Mesodermal cell (in vitro differentiated cells): ENCODE data around the gene KIF25.

Experiments
- H3K27ac ChIP-seq: 2 replicates; pipeline ENCODE4 v1.7.0; 2013; ENCODE audit warnings: mild to moderate bottlenecking, low read depth, low read length, moderate library complexity; ENCODE audit not compliant: severe bottlenecking
- H3K36me3 ChIP-seq: 2 replicates; pipeline ENCODE4 v1.7.1; 2013; ENCODE audit warnings: mild to moderate bottlenecking, low read length, moderate library complexity; ENCODE audit not compliant: control insufficient read depth, insufficient read depth
- H3K4me1 ChIP-seq: one replicate; pipeline ENCODE4 v1.7.1; 2013; ENCODE audit warnings: mild to moderate bottlenecking, low read length; ENCODE audit not compliant: insufficient read depth, control insufficient read depth, poor library complexity, severe bottlenecking
- H3K4me3 ChIP-seq: 2 replicates; pipeline ENCODE4 v1.7.0; 2013; ENCODE audit warnings: low read length, control low read depth, mild to moderate bottlenecking; ENCODE audit not compliant: insufficient read depth, poor library complexity, severe bottlenecking; ENCODE audit errors: extremely low read depth
- H3K9me3 ChIP-seq: 2 replicates; pipeline ENCODE4 v1.7.1; 2013; ENCODE audit warnings: mild to moderate bottlenecking, low read length, moderate library complexity; ENCODE audit not compliant: control insufficient read depth
- WGBS, 2 experiments: methylation state at CpG; one replicate each; pipeline ENCODE4 v1.1.5; 2013; ENCODE audit warnings: missing lambda C conversion rate in 2 of 2; ENCODE audit not compliant: insufficient coverage in 2 of 2; 5-methylcytosine and 5-hydroxymethylcytosine counted together

The KIF25 gene

GRCh38 chr6:167985911-167986595 is 11.4 kb upstream of the KIF25 start:
- peaks cover 5% of the 10 kb centered on the region for H3K9me3 ChIP-seq
- no peaks in the 10 kb centered on the region for H3K36me3 ChIP-seq
- no peak overlapping the region for H3K4me3 ChIP-seq
- H3K27ac ChIP-seq: no peak overlapping the region
- WGBS, 2 experiments: 91 to 93% methylated on average over 37 to 38 of the region's 39 CpGs
- H3K4me1 ChIP-seq: no peaks in the 10 kb centered on the region

GRCh38 chr6:167987396-167988153 is 9.9 kb upstream of the KIF25 start:
- 95 to 96% methylated on average over 33 to 35 of the region's 35 CpGs for WGBS, 2 experiments
- H3K4me3 ChIP-seq: no peak overlapping the region
- peaks cover 5% of the 10 kb centered on the region for H3K9me3 ChIP-seq
- H3K27ac ChIP-seq: no peak overlapping the region
- no peaks in the 10 kb centered on the region for H3K4me1 ChIP-seq
- H3K36me3 ChIP-seq: no peaks in the 10 kb centered on the region

- Histone ChIP-seq H3K27ac (no peak overlapping the region), H3K4me3 (no peak overlapping the region), H3K9me3 (peaks cover 5% of the 10 kb centered on the region), H3K36me3 (no peaks in the 10 kb centered on the region), H3K4me1 (no peaks in the 10 kb centered on the region)
- WGBS, 2 experiments: 93 to 95% methylated on average over 2 to 4 of the region's 5 CpGs
Measured at GRCh38 chr6:167988154-167988495, 9.3 kb upstream of the KIF25 start.

- Histone ChIP-seq H3K27ac (no peak overlapping the region), H3K9me3 (peaks cover 4% of the 10 kb centered on the region), H3K36me3 (no peaks in the 10 kb centered on the region), H3K4me3 (no peak overlapping the region), H3K4me1 (no peaks in the 10 kb centered on the region)
- WGBS, 2 experiments: 94 to 95% methylated on average over 35 of the region's 36 CpGs
Measured at GRCh38 chr6:167988945-167989841, 8.3 kb upstream of the KIF25 start.

- no peak overlapping the region for H3K27ac ChIP-seq
- no peaks in the 10 kb centered on the region for H3K9me3 ChIP-seq
- H3K36me3 ChIP-seq: no peaks in the 10 kb centered on the region
- WGBS, 2 experiments: 94 to 97% methylated on average over 68 to 72 of the region's 75 CpGs
- no peak overlapping the region for H3K4me3 ChIP-seq
- no peaks in the 10 kb centered on the region for H3K4me1 ChIP-seq
Measured at GRCh38 chr6:167990016-167990945, 7.2 kb upstream of the KIF25 start.

GRCh38 chr6:167993169-167993568 is 4.3 kb upstream of the KIF25 start:
- Histone ChIP-seq H3K27ac (no peak overlapping the region), H3K4me1 (no peaks in the 10 kb centered on the region), H3K4me3 (no peak overlapping the region), H3K36me3 (no peaks in the 10 kb centered on the region), H3K9me3 (no peaks in the 10 kb centered on the region)
- 94 to 98% methylated on average over 8 to 11 of the region's 16 CpGs for WGBS, 2 experiments

GRCh38 chr6:167993831-167994230 is 3.6 kb upstream of the KIF25 start:
- Histone ChIP-seq H3K4me1 (no peaks in the 10 kb centered on the region), H3K36me3 (no peaks in the 10 kb centered on the region), H3K9me3 (no peaks in the 10 kb centered on the region), H3K4me3 (no peak overlapping the region), H3K27ac (no peak overlapping the region)
- WGBS, 2 experiments: 92 to 95% methylated on average over 4 to 10 of the region's 11 CpGs

- Histone ChIP-seq H3K4me1 (no peaks in the 10 kb centered on the region), H3K9me3 (no peaks in the 10 kb centered on the region), H3K4me3 (no peak overlapping the region), H3K36me3 (no peaks in the 10 kb centered on the region), H3K27ac (no peak overlapping the region)
- WGBS, 2 experiments: 88 to 93% methylated on average over 9 to 11 of the region's 12 CpGs
Measured at GRCh38 chr6:167995302-167995701, 2.2 kb upstream of the KIF25 start.

- 94 to 98% methylated on average over 18 to 22 of the region's 22 CpGs for WGBS, 2 experiments
Measured at GRCh38 chr6:167995731-167996151, 1.7 kb upstream of the KIF25 start.

More at GRCh38 chr6:167995731-167996151, 1.7 kb upstream of the KIF25 start:
- H3K27ac ChIP-seq: no peak overlapping the region
- H3K9me3 ChIP-seq: no peaks in the 10 kb centered on the region
- H3K36me3 ChIP-seq: no peaks in the 10 kb centered on the region
- no peaks in the 10 kb centered on the region for H3K4me1 ChIP-seq
- H3K4me3 ChIP-seq: no peak overlapping the region
